Measurements from ENCODE around the gene TPRX1.
"Not testable (repeated sequence)": the region's sequence is repeated elsewhere in the genome, so short reads cannot be mapped to it uniquely, and the experiment has no call there.

TPRX1 gene

DNA sequence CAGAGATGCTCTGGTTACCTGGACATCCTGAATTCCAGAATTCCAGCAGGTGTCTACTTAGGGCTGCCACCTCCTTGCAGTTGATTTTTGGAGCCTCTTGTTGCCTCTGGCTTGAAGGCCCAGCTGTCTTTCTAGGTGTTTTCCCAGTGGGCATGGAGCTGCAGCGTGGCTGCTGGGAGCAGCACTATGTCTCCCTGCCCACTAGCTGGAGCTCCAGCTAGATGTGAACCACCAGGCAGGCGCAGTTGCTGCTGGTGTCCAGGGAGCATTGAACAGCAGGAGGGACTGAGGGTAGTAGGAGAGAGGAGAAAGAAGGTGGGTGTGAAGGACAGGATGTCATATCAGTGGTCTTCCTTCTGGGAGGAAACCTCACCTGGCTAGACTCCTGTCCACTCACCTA lies 35.7 kb downstream of the TPRX1 start:
- TF ChIP-seq FOXP2 (optimal IDR thresholded peaks at IDR 0.05; ENCODE audit: control extremely low read depth, extremely low read length, insufficient read depth) (no peak), EZH2 (IDR thresholded peaks at IDR 0.05) (no peak), POLR2AphosphoS5 (IDR thresholded peaks at IDR 0.05; ENCODE audit: borderline replicate concordance, low read depth, low read length) (no peak)
- H3K36me3 ChIP-seq (ENCODE audit: insufficient read depth, low read length): no peaks in the 10 kb centered on the region
- H3K9me3 ChIP-seq (ENCODE audit: low read depth, low read length): no peaks in the 10 kb centered on the region
- H3K27ac ChIP-seq: no peak overlapping the region
- H3K4me3 ChIP-seq: no peak overlapping the region
- no peak overlapping the region for H3K9ac ChIP-seq (ENCODE audit: insufficient read length)
- DNase-seq (ENCODE audit: low read depth, low spot score): no peak

DNA sequence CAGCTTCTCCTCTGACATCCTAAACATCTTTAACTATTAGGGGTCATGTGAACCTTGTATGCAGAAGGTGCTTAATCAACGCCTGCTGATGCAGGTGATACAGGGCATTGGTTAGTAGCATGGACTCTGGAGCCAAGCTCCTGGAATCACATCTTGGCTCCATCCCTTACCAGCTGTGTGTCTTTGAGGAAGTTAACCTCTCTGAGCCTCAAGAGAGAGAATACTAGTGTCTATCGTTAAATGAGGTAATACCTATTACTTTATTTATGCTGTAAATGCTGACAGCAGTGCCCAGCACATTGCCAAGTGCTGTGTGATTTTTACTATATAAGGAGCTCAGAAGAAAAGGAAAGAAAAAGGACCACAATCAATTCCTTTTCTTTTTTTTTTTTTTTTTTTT lies 37.0 kb downstream of the TPRX1 start:
- no peak overlapping the region for H3K4me3 ChIP-seq
- H3K36me3 ChIP-seq (ENCODE audit: insufficient read depth, low read length): no peaks in the 10 kb centered on the region
- no peaks in the 10 kb centered on the region for H3K9me3 ChIP-seq (ENCODE audit: low read depth, low read length)
- TF ChIP-seq EZH2 (IDR thresholded peaks at IDR 0.05) (no peak), FOXP2 (optimal IDR thresholded peaks at IDR 0.05; ENCODE audit: control extremely low read depth, extremely low read length, insufficient read depth) (no peak), POLR2AphosphoS5 (IDR thresholded peaks at IDR 0.05; ENCODE audit: borderline replicate concordance, low read depth, low read length) (no peak)
- H3K9ac ChIP-seq (ENCODE audit: insufficient read length): no peak overlapping the region
- no peak for DNase-seq (ENCODE audit: low read depth, low spot score)
- H3K27ac ChIP-seq: no peak overlapping the region

DNA sequence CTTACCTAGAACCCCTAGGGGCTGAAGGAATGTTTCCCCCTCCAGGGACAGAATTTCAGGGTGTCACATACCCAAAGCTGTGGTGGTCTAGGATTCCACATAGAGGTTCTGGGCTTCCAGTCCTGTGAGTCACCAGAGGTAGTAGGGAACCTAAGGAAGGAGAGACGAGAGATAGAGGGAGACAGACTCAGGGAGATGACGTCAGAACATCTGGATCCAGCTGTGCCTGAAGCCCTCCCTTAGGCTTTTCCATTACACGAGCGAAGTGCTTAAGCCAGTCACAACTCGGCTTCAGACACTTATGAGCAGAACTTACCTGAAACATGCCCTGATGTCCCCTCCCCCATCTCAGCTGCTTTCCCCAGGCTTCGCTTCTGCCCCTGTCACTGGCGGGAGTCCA lies 37.7 kb downstream of the TPRX1 start:
- H3K27ac ChIP-seq: no peak overlapping the region
- no peaks in the 10 kb centered on the region for H3K36me3 ChIP-seq (ENCODE audit: insufficient read depth, low read length)
- H3K9ac ChIP-seq (ENCODE audit: insufficient read length): no peak overlapping the region
- DNase-seq (ENCODE audit: low read depth, low spot score): no peak
- no peak for TF ChIP-seq POLR2AphosphoS5 (IDR thresholded peaks at IDR 0.05; ENCODE audit: borderline replicate concordance, low read depth, low read length)
- TF ChIP-seq EZH2 (IDR thresholded peaks at IDR 0.05): no peak
- no peak for TF ChIP-seq FOXP2 (optimal IDR thresholded peaks at IDR 0.05; ENCODE audit: control extremely low read depth, extremely low read length, insufficient read depth)
- no peaks in the 10 kb centered on the region for H3K9me3 ChIP-seq (ENCODE audit: low read depth, low read length)
- H3K4me3 ChIP-seq: no peak overlapping the region

DNA sequence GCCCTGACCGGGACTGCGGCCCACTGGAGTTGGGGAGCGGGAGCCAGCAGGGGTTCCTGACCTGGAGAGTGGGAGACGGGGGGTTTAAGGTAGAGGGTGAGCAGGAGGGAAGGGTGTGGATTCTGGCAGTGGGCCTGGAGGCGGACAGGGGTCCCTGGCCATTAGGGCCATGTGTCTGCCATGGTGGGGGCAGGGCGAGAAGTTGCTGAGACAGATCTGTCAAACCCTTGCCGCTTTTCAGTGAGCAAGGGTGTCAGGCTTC lies 38.1 kb downstream of the TPRX1 start:
- H3K27ac ChIP-seq: no peak overlapping the region
- TF ChIP-seq FOXP2 (optimal IDR thresholded peaks at IDR 0.05; ENCODE audit: control extremely low read depth, extremely low read length, insufficient read depth) (no peak), POLR2AphosphoS5 (IDR thresholded peaks at IDR 0.05; ENCODE audit: borderline replicate concordance, low read depth, low read length) (no peak), EZH2 (IDR thresholded peaks at IDR 0.05) (no peak)
- DNase-seq (ENCODE audit: low read depth, low spot score): no peak
- H3K9ac ChIP-seq (ENCODE audit: insufficient read length): no peak overlapping the region
- H3K36me3 ChIP-seq (ENCODE audit: insufficient read depth, low read length): no peaks in the 10 kb centered on the region
- H3K4me3 ChIP-seq: no peak overlapping the region
- H3K9me3 ChIP-seq (ENCODE audit: low read depth, low read length): no peaks in the 10 kb centered on the region

DNA sequence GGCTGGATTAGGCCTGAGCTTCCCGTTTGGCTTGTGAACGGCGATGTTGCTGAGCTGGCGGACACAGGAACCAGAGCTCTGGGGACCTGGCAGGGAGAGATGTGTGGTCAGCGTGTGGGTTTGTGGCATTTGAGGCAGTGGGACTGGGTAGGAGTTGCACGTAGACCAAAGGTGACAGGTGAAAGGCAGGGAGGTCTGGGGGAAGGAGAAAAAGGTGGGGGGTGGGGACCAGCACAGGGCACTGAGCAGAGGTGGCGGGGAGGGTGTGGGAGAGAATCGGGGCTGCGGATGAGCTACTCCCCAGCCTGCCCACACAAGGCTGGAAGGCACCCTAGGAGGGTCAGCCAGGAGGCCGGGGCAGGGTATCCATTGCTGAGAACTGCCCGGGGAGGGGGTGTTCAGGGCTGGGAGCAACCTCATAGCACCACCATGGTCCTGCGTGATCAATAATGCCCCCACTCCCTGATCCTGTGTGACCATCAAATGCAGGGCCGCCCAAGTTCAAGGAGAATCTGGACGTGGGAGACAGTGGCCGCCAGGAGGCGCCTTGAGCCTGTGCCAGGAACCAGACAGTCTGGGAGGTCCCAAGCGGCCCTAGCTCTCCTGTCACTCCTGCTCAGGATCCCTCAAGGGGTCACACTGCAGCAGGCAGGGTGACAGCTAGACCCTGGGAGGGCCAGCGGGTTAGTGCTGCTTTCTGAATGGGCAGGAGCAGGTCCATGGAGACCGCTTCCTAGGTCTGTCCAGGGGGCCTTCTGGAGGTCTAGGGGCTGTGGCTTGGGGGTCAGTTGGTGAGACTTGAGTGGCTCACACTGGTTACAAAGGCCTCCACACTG lies 38.6 kb downstream of the TPRX1 start:
- Histone ChIP-seq H3K9me3 (ENCODE audit: low read depth, low read length) (no peaks in the 10 kb centered on the region), H3K9ac (ENCODE audit: insufficient read length) (no peak overlapping the region), H3K4me3 (no peak overlapping the region), H3K36me3 (ENCODE audit: insufficient read depth, low read length) (no peaks in the 10 kb centered on the region), H3K27ac (no peak overlapping the region)
- no peak for DNase-seq (ENCODE audit: low read depth, low spot score)
- no peak for TF ChIP-seq EZH2 (IDR thresholded peaks at IDR 0.05)
- no peak for TF ChIP-seq POLR2AphosphoS5 (IDR thresholded peaks at IDR 0.05; ENCODE audit: borderline replicate concordance, low read depth, low read length)
- no peak for TF ChIP-seq FOXP2 (optimal IDR thresholded peaks at IDR 0.05; ENCODE audit: control extremely low read depth, extremely low read length, insufficient read depth)

DNA sequence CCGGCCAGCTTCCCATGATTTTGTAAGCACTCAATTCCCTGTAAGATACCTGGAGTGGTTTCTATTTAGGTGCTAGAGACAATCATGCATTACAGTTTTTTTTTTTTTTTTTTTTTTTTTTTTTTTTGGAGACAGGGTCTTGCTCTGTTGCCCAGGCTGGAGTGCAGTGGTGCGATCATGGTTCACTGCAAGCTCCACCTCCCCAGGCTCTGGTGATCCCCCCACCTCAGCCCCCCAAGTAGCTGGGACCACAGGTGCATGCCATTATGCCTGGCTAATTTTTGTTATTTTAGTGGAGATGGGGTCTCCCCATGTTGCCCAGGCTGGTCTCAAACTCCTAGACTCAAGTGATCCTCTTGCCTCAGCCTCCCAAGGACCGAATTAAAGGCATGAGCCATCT lies 39.6 kb downstream of the TPRX1 start:
- not testable (repeated sequence) for H3K9ac ChIP-seq (ENCODE audit: insufficient read length); H3K4me3 ChIP-seq; H3K9me3 ChIP-seq (ENCODE audit: low read depth, low read length); H3K27ac ChIP-seq; DNase-seq (ENCODE audit: low read depth, low spot score); H3K36me3 ChIP-seq (ENCODE audit: insufficient read depth, low read length)

DNA sequence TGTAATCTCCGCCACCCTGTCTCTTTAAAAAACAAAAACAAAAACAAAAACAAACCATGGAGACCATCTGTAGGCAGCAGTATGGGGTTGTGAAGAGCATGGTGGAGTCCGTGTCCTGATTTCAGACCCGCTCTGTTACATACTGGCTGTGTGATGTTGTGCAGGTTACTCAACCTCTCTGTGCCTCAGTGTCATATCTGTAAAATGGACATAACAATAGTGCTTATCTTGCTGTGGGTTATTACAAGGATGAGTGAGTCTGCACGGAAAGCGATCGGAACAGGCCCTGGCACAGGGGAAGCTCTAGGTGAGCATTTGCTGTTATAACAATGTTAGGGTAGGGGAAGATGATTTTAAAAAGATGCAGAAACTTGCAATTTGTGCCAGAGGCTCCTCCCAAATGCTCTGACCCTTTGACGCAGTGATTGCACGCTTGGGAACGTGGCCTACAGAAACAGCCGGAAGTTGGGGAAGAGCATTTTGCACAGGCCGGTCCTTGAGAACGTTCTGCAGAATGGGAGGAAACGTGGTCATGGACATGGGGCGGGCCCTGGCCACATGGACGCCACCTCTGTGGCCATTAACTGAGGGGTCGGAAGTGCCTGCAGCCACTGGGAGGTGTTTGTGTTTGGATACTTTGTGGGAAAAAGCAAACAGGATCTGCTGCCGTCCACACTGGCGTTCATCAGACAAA lies 41.6 kb downstream of the TPRX1 start:
- DNase-seq (ENCODE audit: low read depth, low spot score): no peak
- Histone ChIP-seq H3K9ac (ENCODE audit: insufficient read length) (no peak overlapping the region), H3K4me3 (no peak overlapping the region), H3K27ac (no peak overlapping the region), H3K36me3 (ENCODE audit: insufficient read depth, low read length) (peaks cover 3% of the 10 kb centered on the region; the same call in 1 of the 2 replicates), H3K9me3 (ENCODE audit: low read depth, low read length) (no peaks in the 10 kb centered on the region)
- TF ChIP-seq FOXP2 (optimal IDR thresholded peaks at IDR 0.05; ENCODE audit: control extremely low read depth, extremely low read length, insufficient read depth): no peak
- TF ChIP-seq EZH2 (IDR thresholded peaks at IDR 0.05): no peak
- no peak for TF ChIP-seq POLR2AphosphoS5 (IDR thresholded peaks at IDR 0.05; ENCODE audit: borderline replicate concordance, low read depth, low read length)

DNA sequence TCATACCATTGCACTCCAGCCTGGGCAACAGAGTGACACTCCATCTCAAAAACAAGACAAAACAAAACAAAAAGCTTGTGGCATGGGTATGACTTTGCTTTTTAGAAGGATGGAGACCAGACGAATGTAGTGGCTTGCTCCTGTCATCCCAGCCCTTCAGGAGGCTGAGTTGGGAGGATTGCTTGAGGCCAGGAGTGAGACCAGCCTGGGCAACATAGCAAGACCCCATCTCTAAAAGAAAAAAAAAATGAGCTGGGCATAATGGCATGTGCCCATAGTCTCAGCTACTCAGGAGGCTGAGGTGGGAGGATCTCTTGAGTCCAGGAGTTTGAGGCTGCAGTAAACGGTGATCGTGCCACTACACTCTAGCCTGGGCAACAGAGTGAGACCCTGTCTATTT lies 42.2 kb downstream of the TPRX1 start:
- Histone ChIP-seq H3K27ac (no peak overlapping the region), H3K9ac (ENCODE audit: insufficient read length) (no peak overlapping the region), H3K9me3 (ENCODE audit: low read depth, low read length) (no peaks in the 10 kb centered on the region), H3K36me3 (ENCODE audit: insufficient read depth, low read length) (peaks cover 9% of the 10 kb centered on the region; the same call in 1 of the 2 replicates), H3K4me3 (no peak overlapping the region)
- TF ChIP-seq FOXP2 (optimal IDR thresholded peaks at IDR 0.05; ENCODE audit: control extremely low read depth, extremely low read length, insufficient read depth) (no peak), POLR2AphosphoS5 (IDR thresholded peaks at IDR 0.05; ENCODE audit: borderline replicate concordance, low read depth, low read length) (no peak), EZH2 (IDR thresholded peaks at IDR 0.05) (no peak)
- DNase-seq (ENCODE audit: low read depth, low spot score): no peak

Data from SK-N-MC (cell line).